ENCODE results near the gene TLL2. TPM values are rescaled to one million over a fixed set of nuclear protein-coding genes. Genes with fewer than 3 reads are reported as not detected.

Gene TLL2
- total RNA-seq, 1 experiment from 2014 or later = 9.1 TPM

GRCh38 chr10:96400465-96400864, 113.3 kb downstream of the TLL2 start (continued):
- TF ChIP-seq NFATC4 (CRISPR knock-in tag; IDR thresholded peaks at IDR 0.05) = no peak
- no peak for TF ChIP-seq PRRX2 (CRISPR knock-in tag; IDR thresholded peaks at IDR 0.05)
- TF ChIP-seq, protein P1, sequence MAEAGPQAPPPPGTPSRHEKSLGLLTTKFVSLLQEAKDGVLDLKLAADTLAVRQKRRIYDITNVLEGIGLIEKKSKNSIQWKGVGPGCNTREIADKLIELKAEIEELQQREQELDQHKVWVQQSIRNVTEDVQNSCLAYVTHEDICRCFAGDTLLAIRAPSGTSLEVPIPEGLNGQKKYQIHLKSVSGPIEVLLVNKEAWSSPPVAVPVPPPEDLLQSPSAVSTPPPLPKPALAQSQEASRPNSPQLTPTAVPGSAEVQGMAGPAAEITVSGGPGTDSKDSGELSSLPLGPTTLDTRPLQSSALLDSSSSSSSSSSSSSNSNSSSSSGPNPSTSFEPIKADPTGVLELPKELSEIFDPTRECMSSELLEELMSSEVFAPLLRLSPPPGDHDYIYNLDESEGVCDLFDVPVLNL (CRISPR knock-in tag; IDR thresholded peaks at IDR 0.05; ENCODE audit: borderline replicate concordance, low read depth) = no peak

DNA sequence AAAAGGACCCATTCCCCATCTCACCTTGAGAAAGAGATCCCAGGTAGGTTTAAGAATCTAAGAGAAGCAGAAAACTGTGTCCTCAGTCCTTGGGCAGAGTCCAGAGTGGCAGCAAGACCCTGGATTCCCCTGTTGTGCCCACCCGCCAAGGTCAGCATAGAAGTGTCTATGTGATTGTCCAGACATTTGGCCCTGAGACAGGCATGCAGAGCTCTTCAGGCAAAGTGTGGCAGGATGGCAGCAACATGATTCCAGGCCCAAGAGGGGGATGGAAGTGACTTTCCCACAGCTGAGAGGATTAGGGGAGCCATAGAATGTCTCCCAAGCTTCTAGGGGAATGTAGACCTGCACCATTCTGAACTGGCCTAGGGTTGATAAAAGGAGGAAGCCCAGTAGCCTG, 115.8 kb downstream of the TLL2 start:
- ChIA-PET POLR2A (no interaction called here), CTCF (interaction anchor here (0.5 kb wide), 1 partner anchor 168 kb away, joined by 3 read pairs; no protein-coding TSS in a partner anchor)
- no peaks in the 10 kb centered on the region for H3K27me3 Mint-ChIP-seq (ENCODE audit: low read depth)

More for the DNA sequence above, 115.8 kb downstream of the TLL2 start:
- Mint-ChIP-seq H3K9me3 (no peaks in the 10 kb centered on the region), H3K4me3 (no peak overlapping the region), H3K36me3 (no peaks in the 10 kb centered on the region; the same call in 1 of the 2 replicates), H3K27ac (no peak overlapping the region), H3K4me1 (peaks cover 35% of the 10 kb centered on the region)
- DNase-seq (ENCODE audit: low spot score) (no peak), ATAC-seq (no peak)
- TF ChIP-seq, protein P2, sequence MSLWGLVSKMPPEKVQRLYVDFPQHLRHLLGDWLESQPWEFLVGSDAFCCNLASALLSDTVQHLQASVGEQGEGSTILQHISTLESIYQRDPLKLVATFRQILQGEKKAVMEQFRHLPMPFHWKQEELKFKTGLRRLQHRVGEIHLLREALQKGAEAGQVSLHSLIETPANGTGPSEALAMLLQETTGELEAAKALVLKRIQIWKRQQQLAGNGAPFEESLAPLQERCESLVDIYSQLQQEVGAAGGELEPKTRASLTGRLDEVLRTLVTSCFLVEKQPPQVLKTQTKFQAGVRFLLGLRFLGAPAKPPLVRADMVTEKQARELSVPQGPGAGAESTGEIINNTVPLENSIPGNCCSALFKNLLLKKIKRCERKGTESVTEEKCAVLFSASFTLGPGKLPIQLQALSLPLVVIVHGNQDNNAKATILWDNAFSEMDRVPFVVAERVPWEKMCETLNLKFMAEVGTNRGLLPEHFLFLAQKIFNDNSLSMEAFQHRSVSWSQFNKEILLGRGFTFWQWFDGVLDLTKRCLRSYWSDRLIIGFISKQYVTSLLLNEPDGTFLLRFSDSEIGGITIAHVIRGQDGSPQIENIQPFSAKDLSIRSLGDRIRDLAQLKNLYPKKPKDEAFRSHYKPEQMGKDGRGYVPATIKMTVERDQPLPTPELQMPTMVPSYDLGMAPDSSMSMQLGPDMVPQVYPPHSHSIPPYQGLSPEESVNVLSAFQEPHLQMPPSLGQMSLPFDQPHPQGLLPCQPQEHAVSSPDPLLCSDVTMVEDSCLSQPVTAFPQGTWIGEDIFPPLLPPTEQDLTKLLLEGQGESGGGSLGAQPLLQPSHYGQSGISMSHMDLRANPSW (CRISPR knock-in tag; conservative IDR thresholded peaks at IDR 0.05; ENCODE audit: low read depth) = no peak
- no peak for TF ChIP-seq NR1H2 (CRISPR knock-in tag; IDR thresholded peaks at IDR 0.05)
- TF ChIP-seq ZNF138 (CRISPR knock-in tag; conservative IDR thresholded peaks at IDR 0.05) = no peak
- no peak for TF ChIP-seq ZNF532 (CRISPR knock-in tag; IDR thresholded peaks at IDR 0.05; ENCODE audit: borderline replicate concordance)
- TF ChIP-seq ERG (CRISPR knock-in tag; IDR thresholded peaks at IDR 0.05) = no peak
- no peak for TF ChIP-seq GRHL2 (CRISPR knock-in tag; IDR thresholded peaks at IDR 0.05; ENCODE audit: insufficient replicate concordance, severe bottlenecking)
- no peak for TF ChIP-seq ZBTB43 (CRISPR knock-in tag; IDR thresholded peaks at IDR 0.05)
- no peak for TF ChIP-seq E2F5 (CRISPR knock-in tag; IDR thresholded peaks at IDR 0.05)
- no peak for TF ChIP-seq RORB (CRISPR knock-in tag; IDR thresholded peaks at IDR 0.05)

All from WTC11 (cell line).